ENCODE measurements around the gene NETO2.
"Not testable (repeated sequence)": the region's sequence is repeated elsewhere in the genome, so short reads cannot be mapped to it uniquely, and the experiment has no call there.

The NETO2 gene

GRCh38 chr16:47143677-47144558, at the start of gene NETO2:
NETO2 (minus strand) TSS chr16:47143945; CDS start chr16:47143612, 333 bp downstream.
- FAIRE-seq (peak; percentile 13), DNase-seq (ENCODE audit: insufficient read length, low spot score) (peak; percentile 50)

DNA sequence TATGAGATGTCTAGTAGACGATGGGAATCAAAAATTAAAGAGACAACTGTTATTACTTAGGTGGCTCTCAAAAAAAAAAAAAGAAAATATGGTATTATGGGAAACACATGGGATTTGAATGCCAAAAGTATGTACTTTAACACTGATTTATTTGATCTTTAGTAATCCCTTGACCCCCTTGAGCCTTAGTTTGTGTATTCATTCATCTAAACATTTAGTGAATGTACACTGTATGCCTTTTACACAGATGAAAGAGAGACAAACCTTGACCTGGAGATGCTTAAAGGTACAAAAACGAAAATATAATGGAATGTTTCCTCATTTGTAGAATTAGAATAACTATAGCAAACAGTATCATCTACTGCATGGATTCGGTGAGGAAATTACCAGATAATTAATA, 38.6 kb upstream of the NETO2 start:
- no peak for DNase-seq (ENCODE audit: insufficient read length, low spot score)
- FAIRE-seq = no peak

DNA sequence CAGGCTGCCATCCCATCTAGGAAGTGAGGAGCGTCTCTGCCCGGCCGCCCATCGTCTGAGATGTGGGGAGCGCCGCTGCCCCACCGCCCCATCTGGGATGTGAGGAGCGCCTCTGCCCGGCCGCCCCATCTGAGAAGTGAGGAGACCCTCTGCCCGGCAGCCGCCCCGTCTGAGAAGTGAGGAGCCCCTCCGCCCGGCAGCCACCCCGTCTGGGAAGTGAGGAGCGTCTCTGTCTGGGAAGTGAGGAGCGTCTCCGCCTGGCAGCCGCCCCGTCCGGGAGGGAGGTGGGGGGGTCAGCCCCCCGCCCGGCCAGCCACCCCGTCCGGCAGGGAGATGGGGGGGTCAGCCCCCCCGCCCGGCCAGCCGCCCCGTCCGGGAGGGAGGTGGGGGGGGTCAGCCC, 37.3 kb upstream of the NETO2 start:
- DNase-seq (ENCODE audit: insufficient read length, low spot score); FAIRE-seq: not testable (repeated sequence)

DNA sequence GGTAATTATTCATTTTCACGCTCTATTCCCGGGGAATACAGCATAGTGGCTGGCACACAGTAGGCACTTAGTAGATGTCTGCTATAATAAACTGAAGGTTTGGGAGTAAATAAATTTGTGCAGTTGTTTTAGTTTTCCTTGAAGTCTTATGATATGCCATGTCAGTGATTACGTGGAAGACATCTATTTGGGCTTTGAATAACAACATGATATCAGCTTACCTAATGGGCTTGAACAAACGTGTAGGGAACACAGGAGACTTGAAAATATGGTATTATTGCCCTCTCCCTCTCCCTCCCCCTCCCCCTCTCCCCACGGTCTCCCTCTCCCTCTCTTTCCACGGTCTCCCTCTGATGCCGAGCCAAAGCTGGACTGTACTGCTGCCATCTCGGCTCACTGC, 36.3 kb upstream of the NETO2 start:
- FAIRE-seq (no peak), DNase-seq (ENCODE audit: insufficient read length, low spot score) (no peak)

DNA sequence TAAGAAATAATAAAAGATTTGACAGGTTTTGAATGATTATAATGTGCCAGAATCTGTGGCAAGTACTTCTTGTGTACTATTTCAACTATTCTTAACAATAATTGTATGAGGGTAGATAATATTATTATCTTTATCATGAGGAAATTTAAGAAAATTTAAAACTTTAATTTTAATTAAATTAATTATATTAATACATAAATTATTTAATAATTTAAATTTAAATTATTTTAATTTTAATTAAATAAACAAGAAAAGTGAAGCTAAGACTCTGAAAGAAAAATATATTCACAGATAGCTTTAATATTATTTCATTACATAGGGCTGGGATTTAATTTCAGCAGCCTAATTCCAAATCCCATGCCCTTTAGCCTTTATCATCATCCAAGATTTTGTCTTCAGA, 31.4 kb upstream of the NETO2 start:
- FAIRE-seq (no peak), DNase-seq (ENCODE audit: insufficient read length, low spot score) (no peak)

DNA sequence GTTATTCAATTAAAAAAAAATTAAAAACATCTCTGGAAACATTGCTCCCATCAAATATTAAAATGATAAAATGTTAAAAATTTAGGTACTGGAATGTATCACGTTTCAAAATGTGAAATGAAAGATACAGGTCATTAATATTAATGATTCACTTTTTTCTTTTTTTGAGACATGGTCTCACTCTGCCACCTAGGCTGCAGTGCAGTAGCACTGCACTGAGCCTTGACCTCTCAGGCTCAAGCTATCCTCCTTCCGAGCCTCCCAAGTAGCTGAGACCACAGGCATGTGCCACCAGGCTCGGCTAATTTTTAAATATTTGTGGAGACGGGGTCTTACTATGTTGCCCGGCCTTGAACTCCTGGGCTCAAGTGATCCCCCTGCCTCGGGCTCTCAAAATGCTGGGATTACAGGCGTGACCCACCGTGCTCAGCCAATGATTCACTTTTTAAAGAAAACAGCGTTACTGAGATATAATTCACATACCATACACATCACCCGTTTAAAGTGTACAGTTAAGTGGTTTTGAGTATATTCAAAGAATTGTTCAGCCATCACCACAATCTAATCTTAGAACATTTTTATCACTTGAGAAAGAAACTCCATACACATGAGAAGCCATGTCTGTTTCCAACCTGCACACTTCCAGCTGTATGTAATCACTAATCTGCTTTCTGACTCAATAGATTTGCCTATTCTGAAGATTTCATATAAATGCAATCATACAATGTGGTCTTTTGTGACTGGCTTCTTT, 19.1 kb upstream of the NETO2 start:
- no peak for FAIRE-seq

DNA sequence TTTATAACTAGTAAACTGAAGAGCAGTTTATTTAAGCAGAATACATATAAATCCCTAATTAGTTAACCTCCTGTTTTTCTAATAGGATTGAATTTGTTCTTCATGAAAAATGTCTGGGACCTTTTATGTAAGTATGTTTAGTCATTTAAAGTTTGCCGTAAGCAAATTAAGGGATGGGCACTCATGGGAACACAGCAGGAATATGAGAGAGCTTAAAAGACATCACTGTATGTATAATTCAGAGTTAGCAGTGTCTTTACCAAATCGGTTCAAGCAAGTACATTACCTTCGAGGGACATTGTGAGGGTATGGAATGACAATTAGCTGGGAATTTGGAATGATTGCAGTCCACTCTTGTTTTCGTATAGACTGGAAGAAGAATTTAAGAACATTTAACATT, 17.7 kb upstream of the NETO2 start:
- DNase-seq (ENCODE audit: insufficient read length, low spot score) (no peak), FAIRE-seq (no peak)

More for the DNA sequence above, 19.1 kb upstream of the NETO2 start:
- no peak for DNase-seq (ENCODE audit: insufficient read length, low spot score)

DNA sequence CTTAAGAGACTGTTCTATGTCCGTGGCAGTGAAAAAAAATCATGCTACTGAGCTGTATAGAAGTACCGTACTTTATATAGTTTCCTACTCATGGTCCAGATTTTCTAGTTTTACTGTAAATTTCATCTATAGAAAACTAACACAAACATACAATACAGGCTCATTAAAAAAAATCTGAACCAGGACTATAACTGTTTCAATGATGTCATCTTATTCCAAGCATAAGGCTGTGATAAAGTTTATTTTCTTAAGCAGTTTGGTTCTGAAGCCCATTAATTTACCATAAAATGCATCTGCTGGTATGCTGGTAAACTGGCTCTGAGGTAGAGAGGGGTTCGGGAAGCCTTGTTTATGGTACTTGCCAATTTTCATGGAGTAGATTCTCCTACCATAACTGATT, 16.7 kb upstream of the NETO2 start:
- no peak for FAIRE-seq

DNA sequence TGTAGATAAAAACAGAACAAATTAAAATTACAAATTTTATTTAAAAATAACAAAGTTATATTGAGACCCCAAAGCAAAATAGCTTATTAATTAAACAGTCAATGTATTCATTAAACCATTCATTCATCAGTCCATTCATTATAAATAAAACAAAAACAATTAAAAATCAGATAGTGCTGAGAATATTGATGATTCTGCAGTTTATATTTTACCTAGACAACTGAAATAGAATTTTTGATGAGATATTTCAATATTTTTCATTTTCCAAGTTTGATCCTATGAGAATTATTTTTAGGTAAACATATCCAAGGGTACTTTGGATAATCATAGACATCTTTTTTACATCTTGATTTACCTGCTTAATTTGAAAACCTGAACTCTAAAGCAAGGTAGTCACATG, 15.2 kb upstream of the NETO2 start:
- FAIRE-seq = no peak
- no peak for DNase-seq (ENCODE audit: insufficient read length, low spot score)

More for the DNA sequence above, 16.7 kb upstream of the NETO2 start:
- no peak for DNase-seq (ENCODE audit: insufficient read length, low spot score)

DNA sequence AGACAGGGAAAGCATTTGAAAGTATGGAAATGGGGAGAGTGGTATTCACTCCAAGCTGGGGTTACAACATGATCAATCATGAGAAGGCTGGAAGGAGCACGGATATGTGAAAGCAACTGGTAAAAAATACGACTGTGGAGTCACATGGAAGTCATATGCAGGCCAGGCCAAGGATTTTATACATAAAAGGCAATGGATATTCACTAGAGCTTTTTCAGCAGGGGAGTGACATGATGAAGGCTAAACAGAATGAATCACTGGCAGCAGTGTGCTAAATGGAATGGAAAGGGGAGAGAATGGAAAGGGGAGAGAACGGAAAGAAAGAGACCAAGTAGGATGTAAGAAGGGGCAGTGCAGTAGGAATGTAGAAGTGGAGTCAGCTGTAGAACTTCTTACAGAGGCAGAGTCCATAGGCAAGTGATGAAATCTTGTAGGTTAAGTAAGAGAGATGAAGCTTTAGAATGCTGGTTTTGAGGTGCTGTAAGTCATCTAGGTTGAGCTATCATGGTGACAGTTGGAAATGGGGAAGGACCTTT, 13.0 kb upstream of the NETO2 start:
- FAIRE-seq (no peak), DNase-seq (ENCODE audit: insufficient read length, low spot score) (no peak)

GRCh38 chr16:47152501-47152900, 8.8 kb upstream of the NETO2 start:
- not testable (repeated sequence) for DNase-seq (ENCODE audit: insufficient read length, low spot score); FAIRE-seq

- FAIRE-seq (no peak), DNase-seq (ENCODE audit: insufficient read length, low spot score) (no peak)
Measured at GRCh38 chr16:47150067-47150466, 6.3 kb upstream of the NETO2 start.

DNA sequence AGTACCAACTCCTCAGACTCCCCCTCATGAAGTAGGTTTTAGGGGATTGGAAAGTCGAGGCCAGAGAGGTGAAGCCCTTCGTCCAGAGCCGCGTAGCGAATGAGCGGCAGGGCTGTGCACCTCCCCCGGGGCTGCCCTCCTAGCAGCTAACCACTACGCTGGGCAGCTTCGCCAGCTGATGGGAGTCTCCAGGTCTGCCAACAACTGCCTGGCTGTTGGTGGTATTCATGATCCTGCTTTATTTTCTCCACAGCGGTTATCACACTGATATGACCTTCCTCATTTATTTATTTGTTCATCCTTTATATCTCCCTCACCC, 773 bp upstream of the NETO2 start:
- no peak for FAIRE-seq
- DNase-seq (ENCODE audit: insufficient read length, low spot score) = no peak

DNA sequence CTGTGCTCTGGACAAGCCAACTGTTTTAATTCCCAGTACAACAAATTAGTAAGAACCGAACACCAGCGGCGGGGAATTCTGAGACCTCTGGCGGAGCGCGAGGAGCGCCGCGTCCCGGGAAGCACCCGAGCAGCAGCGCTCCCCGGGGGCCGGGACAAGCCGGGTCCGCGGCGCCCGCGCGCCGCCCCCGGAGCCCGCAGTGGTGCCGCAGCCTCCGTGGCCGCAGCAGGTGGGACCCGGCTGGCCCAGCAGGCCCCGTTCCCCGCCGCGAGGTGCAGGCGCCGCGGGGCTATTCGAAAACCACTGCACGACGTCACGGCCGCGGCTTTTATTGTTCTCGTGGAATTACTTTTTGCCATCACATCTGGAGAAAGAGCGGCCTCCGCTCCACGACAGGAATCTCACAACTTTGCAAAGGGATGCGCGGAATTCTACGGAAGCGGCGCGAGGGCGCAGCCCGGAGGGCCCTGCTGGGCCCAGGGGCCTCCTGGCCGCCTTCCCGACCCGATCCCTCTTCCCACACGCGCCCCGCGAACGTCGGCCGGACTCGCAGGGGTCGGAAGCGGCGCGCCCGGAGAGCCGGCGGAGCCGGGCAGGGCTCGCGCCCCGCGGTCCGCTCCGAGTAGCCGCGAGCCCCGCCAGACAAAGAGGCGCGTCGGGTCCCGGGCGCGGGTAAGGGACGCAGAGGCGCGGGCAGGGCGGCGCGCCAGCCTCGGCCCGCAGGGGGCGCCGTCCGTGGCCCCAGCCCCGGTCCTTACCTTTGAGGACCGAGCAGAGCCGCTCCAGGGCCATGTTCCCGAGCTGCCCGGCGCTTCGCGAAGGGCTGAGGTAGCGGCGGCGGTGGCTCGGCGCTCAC, 696 bp downstream of the NETO2 start:
- FAIRE-seq = no peak
- DNase-seq (ENCODE audit: insufficient read length, low spot score) = peak; percentile 64

DNA sequence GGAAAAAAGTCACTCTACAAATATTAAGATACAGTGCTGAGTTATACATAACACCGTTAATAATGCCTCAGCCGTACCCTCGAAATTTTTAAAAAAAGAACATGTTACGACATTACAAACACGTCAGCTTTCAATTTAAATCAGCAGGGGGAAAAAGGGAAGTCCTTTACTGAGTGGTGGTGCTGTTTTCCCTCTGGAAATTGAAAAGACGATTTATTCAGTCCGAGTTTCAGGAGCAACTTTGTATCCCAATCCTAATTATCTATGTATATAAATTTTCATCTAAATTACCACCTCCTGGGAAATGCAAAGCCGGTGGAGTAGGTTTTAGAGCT, 1.3 kb downstream of the NETO2 start:
- FAIRE-seq (no peak), DNase-seq (ENCODE audit: insufficient read length, low spot score) (no peak)

- FAIRE-seq = peak; percentile 73
Measured at GRCh38 chr16:47141773-47142485, 1.8 kb downstream of the NETO2 start.

DNA sequence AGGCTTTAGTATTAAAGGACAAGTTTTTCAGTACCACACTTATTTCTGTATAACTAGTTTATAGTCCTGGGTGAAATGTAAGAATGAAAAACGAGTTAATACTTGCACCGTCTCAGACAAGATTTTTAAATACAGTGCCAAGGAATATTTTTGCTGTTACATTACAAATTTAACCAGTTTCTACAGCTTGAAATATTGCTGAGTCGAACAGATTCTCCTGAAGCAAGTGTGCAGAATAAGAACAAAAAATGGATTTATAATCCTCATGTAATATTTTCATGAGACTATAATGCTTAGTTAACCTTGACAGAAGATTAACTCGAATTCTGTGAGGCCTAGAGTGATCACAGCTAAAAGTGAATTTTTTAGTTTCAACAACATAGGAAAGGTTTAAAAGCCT, 3.1 kb downstream of the NETO2 start:
- FAIRE-seq (no peak), DNase-seq (ENCODE audit: insufficient read length, low spot score) (no peak)

More at GRCh38 chr16:47141773-47142485, 1.8 kb downstream of the NETO2 start:
- peak; percentile 65 for DNase-seq (ENCODE audit: insufficient read length, low spot score)

GRCh38 chr16:47139561-47140185, 4.1 kb downstream of the NETO2 start:
- DNase-seq (ENCODE audit: insufficient read length, low spot score) = no peak
- FAIRE-seq = no peak

GRCh38 chr16:47137925-47138324, 5.8 kb downstream of the NETO2 start:
- DNase-seq (ENCODE audit: insufficient read length, low spot score); FAIRE-seq: not testable (repeated sequence)
